Stimulated activated CD8-positive, alpha-beta memory T cell treated with anti-CD3 and anti-CD28 coated beads, Interleukin-15, amount 100 ng/mL, for 1 hour (primary cell): ENCODE data around the gene LRRC58.
A peak's percentile ranks its signal among the peaks of the same experiment; 100 is the strongest.
"Not testable (repeated sequence)": the region's sequence is repeated elsewhere in the genome, so short reads cannot be mapped to it uniquely, and the experiment has no call there.

ENCODE experiments used
- DNase-seq: peaks from one replicate; pipeline ENCODE4 v3.0.0-alpha.2; 2020; ENCODE audit warnings: low read depth

The LRRC58 gene

GRCh38 chr3:120348991-120349854 is at the start of gene LRRC58:
LRRC58 (minus strand) TSS chr3:120349354; CDS start chr3:120349243, 111 bp downstream.
- DNase-seq: peak; percentile 64

GRCh38 chr3:120396469-120396868 is 47.3 kb upstream of the LRRC58 start:
- DNase-seq: no peak

- no peak for DNase-seq
These were observed 45.2 kb upstream of the LRRC58 start for GRCh38 chr3:120394347-120394746.

GRCh38 chr3:120393761-120394160 is 44.6 kb upstream of the LRRC58 start:
- no peak for DNase-seq

GRCh38 chr3:120393243-120393642 is 44.1 kb upstream of the LRRC58 start:
- no peak for DNase-seq

- no peak for DNase-seq
These were observed 33.8 kb upstream of the LRRC58 start for GRCh38 chr3:120382941-120383447.

GRCh38 chr3:120381503-120381902 is 32.3 kb upstream of the LRRC58 start:
- no peak for DNase-seq

- not testable (repeated sequence) for DNase-seq
These were observed 28.8 kb upstream of the LRRC58 start for GRCh38 chr3:120377948-120378347.

GRCh38 chr3:120370463-120370862 is 21.3 kb upstream of the LRRC58 start:
- no peak for DNase-seq

GRCh38 chr3:120369037-120369467 is 19.9 kb upstream of the LRRC58 start:
- no peak for DNase-seq

- no peak for DNase-seq
These were observed 19.0 kb upstream of the LRRC58 start for GRCh38 chr3:120368172-120368571.

- no peak for DNase-seq
These were observed 15.7 kb upstream of the LRRC58 start for GRCh38 chr3:120364821-120365220.

- no peak for DNase-seq
These were observed 14.9 kb upstream of the LRRC58 start for GRCh38 chr3:120364101-120364500.

- DNase-seq: no peak
These were observed 8.7 kb upstream of the LRRC58 start for GRCh38 chr3:120357807-120358206.

GRCh38 chr3:120355486-120355885 is 6.3 kb upstream of the LRRC58 start:
- no peak for DNase-seq

GRCh38 chr3:120353463-120353862 is 4.3 kb upstream of the LRRC58 start:
- DNase-seq: no peak

- no peak for DNase-seq
These were observed 2.9 kb upstream of the LRRC58 start for GRCh38 chr3:120352017-120352416.

- DNase-seq: no peak
These were observed 1.3 kb upstream of the LRRC58 start for GRCh38 chr3:120350401-120350941.

GRCh38 chr3:120349855-120350125 is 636 bp upstream of the LRRC58 start:
- DNase-seq: no peak

GRCh38 chr3:120348065-120348990 is 826 bp downstream of the LRRC58 start:
- DNase-seq: no peak

- no peak for DNase-seq
These were observed 4.8 kb downstream of the LRRC58 start for GRCh38 chr3:120344349-120344748.

- DNase-seq: no peak
These were observed 7.4 kb downstream of the LRRC58 start for GRCh38 chr3:120341658-120342346.
